ENCODE data around the gene WDTC1. TPM values are rescaled to one million over a fixed set of nuclear protein-coding genes. Genes with fewer than 3 reads are reported as not detected.
"Not testable (repeated sequence)": the region's sequence is repeated elsewhere in the genome, so short reads cannot be mapped to it uniquely, and the experiment has no call there.

Gene WDTC1
- total RNA-seq, 1 donor from 2014 or later, result 26.5 TPM

GRCh38 chr1:27269276-27269675 is 34.8 kb downstream of the WDTC1 start:
- no peak for DNase-seq (ENCODE audit: low read depth, low spot score)
- no peak overlapping the region for H3K4me3 Mint-ChIP-seq
- no peaks in the 10 kb centered on the region for H3K27me3 Mint-ChIP-seq (ENCODE audit: low read depth)
- H3K4me1 Mint-ChIP-seq, result no peaks in the 10 kb centered on the region
- peaks cover 2% of the 10 kb centered on the region for H3K9me3 Mint-ChIP-seq
- no peak for TF ChIP-seq CTCF (conservative IDR thresholded peaks at IDR 0.05)
- H3K27ac Mint-ChIP-seq (ENCODE audit: unreplicated experiment), result no peak overlapping the region
- peaks cover 8% of the 10 kb centered on the region for H3K36me3 Mint-ChIP-seq (ENCODE audit: low read depth)

- H3K27me3 Mint-ChIP-seq (ENCODE audit: low read depth), result no peaks in the 10 kb centered on the region
- H3K27ac Mint-ChIP-seq (ENCODE audit: unreplicated experiment), result no peak overlapping the region
- peaks cover 25% of the 10 kb centered on the region for H3K36me3 Mint-ChIP-seq (ENCODE audit: low read depth)
- H3K4me1 Mint-ChIP-seq, result no peaks in the 10 kb centered on the region
- TF ChIP-seq CTCF (conservative IDR thresholded peaks at IDR 0.05), result no peak
- DNase-seq (ENCODE audit: low read depth, low spot score), result no peak
- H3K9me3 Mint-ChIP-seq, result peaks cover 5% of the 10 kb centered on the region
- no peak overlapping the region for H3K4me3 Mint-ChIP-seq
Observed at GRCh38 chr1:27274204-27274603, 39.8 kb downstream of the WDTC1 start.

GRCh38 chr1:27275696-27276095 is 41.3 kb downstream of the WDTC1 start:
- Mint-ChIP-seq H3K9me3 (peaks cover 3% of the 10 kb centered on the region), H3K36me3 (ENCODE audit: low read depth) (peaks cover 23% of the 10 kb centered on the region), H3K4me3 (no peak overlapping the region), H3K27me3 (ENCODE audit: low read depth) (no peaks in the 10 kb centered on the region), H3K27ac (ENCODE audit: unreplicated experiment) (no peak overlapping the region), H3K4me1 (no peaks in the 10 kb centered on the region)
- no peak for TF ChIP-seq CTCF (conservative IDR thresholded peaks at IDR 0.05)
- DNase-seq (ENCODE audit: low read depth, low spot score), result no peak

- Mint-ChIP-seq H3K36me3 (ENCODE audit: low read depth) (peaks cover 7% of the 10 kb centered on the region), H3K27me3 (ENCODE audit: low read depth) (no peaks in the 10 kb centered on the region), H3K9me3 (no peaks in the 10 kb centered on the region), H3K4me3 (no peak overlapping the region), H3K4me1 (peaks cover 5% of the 10 kb centered on the region), H3K27ac (ENCODE audit: unreplicated experiment) (no peak overlapping the region)
- DNase-seq (ENCODE audit: low read depth, low spot score), result peak; percentile 89
- TF ChIP-seq CTCF (conservative IDR thresholded peaks at IDR 0.05), result peak; percentile 94
Observed at GRCh38 chr1:27284425-27285273, 50.2 kb downstream of the WDTC1 start.

GRCh38 chr1:27285274-27285660 is 50.8 kb downstream of the WDTC1 start:
- TF ChIP-seq CTCF (conservative IDR thresholded peaks at IDR 0.05), result no peak
- H3K27me3 Mint-ChIP-seq (ENCODE audit: low read depth), result no peaks in the 10 kb centered on the region
- peaks cover 5% of the 10 kb centered on the region for H3K4me1 Mint-ChIP-seq

GRCh38 chr1:27285821-27286220 is 51.4 kb downstream of the WDTC1 start:
- H3K4me3 Mint-ChIP-seq; H3K27ac Mint-ChIP-seq (ENCODE audit: unreplicated experiment); H3K9me3 Mint-ChIP-seq; DNase-seq (ENCODE audit: low read depth, low spot score); H3K27me3 Mint-ChIP-seq (ENCODE audit: low read depth); H3K4me1 Mint-ChIP-seq: not testable (repeated sequence)
- H3K36me3 Mint-ChIP-seq (ENCODE audit: low read depth), result peaks cover 13% of the 10 kb centered on the region

More at GRCh38 chr1:27285274-27285660, 50.8 kb downstream of the WDTC1 start:
- peaks cover 9% of the 10 kb centered on the region for H3K36me3 Mint-ChIP-seq (ENCODE audit: low read depth)
- H3K9me3 Mint-ChIP-seq, result no peaks in the 10 kb centered on the region
- no peak overlapping the region for H3K27ac Mint-ChIP-seq (ENCODE audit: unreplicated experiment)
- no peak for DNase-seq (ENCODE audit: low read depth, low spot score)
- no peak overlapping the region for H3K4me3 Mint-ChIP-seq

- not testable (repeated sequence) for H3K27me3 Mint-ChIP-seq (ENCODE audit: low read depth); H3K4me1 Mint-ChIP-seq; H3K9me3 Mint-ChIP-seq
Observed at GRCh38 chr1:27289125-27289524, 54.7 kb downstream of the WDTC1 start.

More at GRCh38 chr1:27289125-27289524, 54.7 kb downstream of the WDTC1 start:
- not testable (repeated sequence) for H3K27ac Mint-ChIP-seq (ENCODE audit: unreplicated experiment); H3K4me3 Mint-ChIP-seq; DNase-seq (ENCODE audit: low read depth, low spot score)
- peaks cover 20% of the 10 kb centered on the region for H3K36me3 Mint-ChIP-seq (ENCODE audit: low read depth)

Measured in neural crest cell (in vitro differentiated cells).